Lower lobe of right lung (tissue), 2 donors: ENCODE results near the gene ZNF516. TPM values are rescaled to one million over a fixed set of nuclear protein-coding genes. Genes with fewer than 3 reads are reported as not detected.

Experiments
- ATAC-seq, 2 donors: fragments of 200-7000 bp; cut with Tn5 transposase; one replicate each; pipeline ENCODE4 v1.9.1; 2020 to 2022; ENCODE audit warnings: mild to moderate bottlenecking in 2 of 2, moderate library complexity in 2 of 2
- DNase-seq: peaks from one replicate; pipeline ENCODE4 v3.0.0-alpha.2; 2020
- H3K27ac ChIP-seq: fragments of 200-600 bp; one replicate; pipeline ENCODE4 v1.8.0; 2022
- H3K27me3 ChIP-seq: fragments of 200-600 bp; one replicate; pipeline ENCODE4 v1.8.0; 2022; ENCODE audit warnings: low read depth
- H3K36me3 ChIP-seq: fragments of 200-600 bp; one replicate; pipeline ENCODE4 v1.8.0; 2022; ENCODE audit warnings: mild to moderate bottlenecking
- H3K4me1 ChIP-seq: fragments of 200-600 bp; one replicate; pipeline ENCODE4 v1.8.0; 2022
- H3K4me3 ChIP-seq: fragments of 200-600 bp; one replicate; pipeline ENCODE4 v1.8.0; 2022; ENCODE audit warnings: mild to moderate bottlenecking
- H3K9me3 ChIP-seq: fragments of 200-600 bp; one replicate; pipeline ENCODE4 v1.8.0; 2022
- intact Hi-C: fragments of 100-400 bp; cut with DNase I; formaldehyde crosslinking; loops from one replicate; pipeline ENCODE4 v1.11.0; 2022
- total RNA-seq: library from RNA; stranded (reverse); fragmentation: NEBNext Ultra II Directional; extraction: Animal tissue kit (Norgen Biotek cat#: 25700); gene quantifications from one replicate; pipeline ENCODE4 v1.2.1, GENCODE V29; 2021
- TF ChIP-seq, protein P1 (sequence below): fragments of 200-600 bp; IDR thresholded peaks from one replicate; pipeline ENCODE4 v1.8.0; 2022; ENCODE audit warnings: antibody characterized with exemption, mild to moderate bottlenecking
- donor health status: DM: no; HTN: yes; CAD: no; lungs with severe emphysema.

Gene ZNF516
- total RNA-seq, 1 donor from 2014 or later: 28.8 TPM

- no peak for DNase-seq
Measured at GRCh38 chr18:76380127-76380729, 114.8 kb downstream of the ZNF516 start.

GRCh38 chr18:76379226-76380126, 115.6 kb downstream of the ZNF516 start:
- Histone ChIP-seq H3K4me1 (peaks cover 7% of the 10 kb centered on the region), H3K27me3 (no peaks in the 10 kb centered on the region), H3K36me3 (peaks cover 26% of the 10 kb centered on the region), H3K9me3 (no peaks in the 10 kb centered on the region), H3K27ac (no peak overlapping the region), H3K4me3 (no peak overlapping the region)
- ATAC-seq: no peak
- TF ChIP-seq, protein P1, sequence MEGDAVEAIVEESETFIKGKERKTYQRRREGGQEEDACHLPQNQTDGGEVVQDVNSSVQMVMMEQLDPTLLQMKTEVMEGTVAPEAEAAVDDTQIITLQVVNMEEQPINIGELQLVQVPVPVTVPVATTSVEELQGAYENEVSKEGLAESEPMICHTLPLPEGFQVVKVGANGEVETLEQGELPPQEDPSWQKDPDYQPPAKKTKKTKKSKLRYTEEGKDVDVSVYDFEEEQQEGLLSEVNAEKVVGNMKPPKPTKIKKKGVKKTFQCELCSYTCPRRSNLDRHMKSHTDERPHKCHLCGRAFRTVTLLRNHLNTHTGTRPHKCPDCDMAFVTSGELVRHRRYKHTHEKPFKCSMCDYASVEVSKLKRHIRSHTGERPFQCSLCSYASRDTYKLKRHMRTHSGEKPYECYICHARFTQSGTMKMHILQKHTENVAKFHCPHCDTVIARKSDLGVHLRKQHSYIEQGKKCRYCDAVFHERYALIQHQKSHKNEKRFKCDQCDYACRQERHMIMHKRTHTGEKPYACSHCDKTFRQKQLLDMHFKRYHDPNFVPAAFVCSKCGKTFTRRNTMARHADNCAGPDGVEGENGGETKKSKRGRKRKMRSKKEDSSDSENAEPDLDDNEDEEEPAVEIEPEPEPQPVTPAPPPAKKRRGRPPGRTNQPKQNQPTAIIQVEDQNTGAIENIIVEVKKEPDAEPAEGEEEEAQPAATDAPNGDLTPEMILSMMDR: no peak
- no peak for DNase-seq
- intact Hi-C loops: no loop called here

More at GRCh38 chr18:76380127-76380729, 114.8 kb downstream of the ZNF516 start:
- TF ChIP-seq, protein P1: no peak
- intact Hi-C loops: no loop called here
- peaks cover 26% of the 10 kb centered on the region for H3K36me3 ChIP-seq
- ATAC-seq: no peak
- H3K4me1 ChIP-seq: peaks cover 7% of the 10 kb centered on the region
- H3K9me3 ChIP-seq: no peaks in the 10 kb centered on the region
- H3K27ac ChIP-seq: no peak overlapping the region
- H3K4me3 ChIP-seq: no peak overlapping the region
- H3K27me3 ChIP-seq: no peaks in the 10 kb centered on the region

DNA sequence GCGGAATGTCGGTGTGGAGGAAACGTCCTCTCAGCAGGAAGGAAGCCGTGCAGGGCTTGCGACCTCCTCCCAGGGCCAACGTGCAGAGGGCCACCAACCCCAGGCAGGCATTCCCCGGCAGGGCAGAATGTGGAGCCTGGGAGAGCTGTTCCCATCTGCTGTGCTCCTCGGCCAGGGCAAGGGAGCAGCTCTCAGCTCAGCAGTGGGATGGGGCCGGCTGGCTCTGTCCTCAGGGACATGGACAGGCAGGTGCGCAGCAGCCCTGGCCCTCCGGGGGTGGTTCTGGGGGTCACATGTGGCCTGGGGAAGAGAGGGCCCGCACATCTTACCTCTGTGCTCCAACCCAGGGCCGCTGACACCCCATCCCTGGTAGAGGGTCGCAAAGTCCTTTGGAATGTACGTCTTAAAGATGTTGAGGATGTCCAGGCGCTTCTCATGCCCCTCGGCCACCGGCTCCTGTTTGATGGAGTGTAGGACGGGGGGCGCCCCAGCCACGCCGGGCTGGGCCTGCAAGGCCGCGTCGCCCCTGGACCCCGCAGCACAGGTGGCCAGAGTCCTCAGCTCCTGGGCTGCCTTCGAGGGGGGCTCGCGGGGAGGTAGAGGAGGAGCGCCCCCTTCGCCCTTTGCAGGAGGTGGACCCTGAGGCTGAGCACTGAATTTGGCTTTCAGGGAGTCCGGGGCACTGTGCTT, 116.4 kb downstream of the ZNF516 start:
- Histone ChIP-seq H3K4me3 (no peak overlapping the region), H3K27ac (no peak overlapping the region), H3K9me3 (no peaks in the 10 kb centered on the region), H3K27me3 (no peaks in the 10 kb centered on the region), H3K4me1 (peaks cover 7% of the 10 kb centered on the region), H3K36me3 (peaks cover 26% of the 10 kb centered on the region)
- TF ChIP-seq, protein P1: no peak
- ATAC-seq: no peak
- DNase-seq: no peak
- intact Hi-C loops: no loop called here

GRCh38 chr18:76377359-76377756, 117.7 kb downstream of the ZNF516 start:
- peaks cover 7% of the 10 kb centered on the region for H3K4me1 ChIP-seq
- H3K27ac ChIP-seq: no peak overlapping the region
- H3K36me3 ChIP-seq: peaks cover 26% of the 10 kb centered on the region
- intact Hi-C loops: no loop called here
- DNase-seq (no peak), ATAC-seq (peak in 1 of 2 donors; percentile 3)
- no peaks in the 10 kb centered on the region for H3K27me3 ChIP-seq
- no peaks in the 10 kb centered on the region for H3K9me3 ChIP-seq
- TF ChIP-seq, protein P1: no peak
- no peak overlapping the region for H3K4me3 ChIP-seq

DNA sequence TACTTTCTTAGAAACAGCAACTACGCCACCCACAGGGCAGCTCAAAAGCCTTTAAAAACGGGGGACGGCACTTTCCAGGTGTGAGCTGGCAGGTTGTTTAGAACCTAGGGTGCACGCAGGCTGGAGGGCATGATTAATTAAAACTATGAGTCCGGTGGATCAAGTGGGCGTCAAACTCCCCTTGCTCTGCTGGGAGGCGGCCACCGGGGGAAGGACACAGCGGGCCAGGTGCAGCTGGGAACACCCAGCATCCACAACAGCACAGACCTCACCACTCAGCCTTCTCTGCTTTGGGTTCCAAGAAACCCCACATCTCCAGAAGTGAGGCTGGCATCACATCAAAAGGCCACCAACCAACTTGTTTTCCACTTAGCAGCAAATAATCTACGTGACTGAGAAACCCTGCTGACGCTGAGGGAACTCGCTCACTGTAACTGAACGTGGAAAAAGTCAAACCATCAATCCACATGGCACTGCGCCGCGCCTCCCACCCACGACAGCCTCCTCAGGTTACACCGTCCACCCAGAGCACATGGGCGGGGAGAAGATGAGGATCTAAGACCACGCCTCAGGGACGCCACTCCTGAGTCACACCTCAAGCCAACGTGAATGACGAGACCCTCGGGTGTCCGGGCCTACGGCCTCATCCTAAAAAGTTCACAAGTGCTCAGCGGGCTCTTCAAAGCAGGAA, 118.2 kb downstream of the ZNF516 start:
- TF ChIP-seq, protein P1: no peak
- intact Hi-C loops: no loop called here
- Histone ChIP-seq H3K27me3 (no peaks in the 10 kb centered on the region), H3K27ac (no peak overlapping the region), H3K4me1 (peaks cover 7% of the 10 kb centered on the region), H3K36me3 (peaks cover 31% of the 10 kb centered on the region), H3K4me3 (no peak overlapping the region), H3K9me3 (no peaks in the 10 kb centered on the region)
- peak; percentile 74 to 80 for ATAC-seq
- no peak for DNase-seq
